ENCODE measurements around the gene NSF.

The NSF gene

GRCh38 chr17:46720408-46720807, 129.9 kb downstream of the NSF start:
- Mint-ChIP-seq H3K4me1 (ENCODE audit: low read depth) (no peaks in the 10 kb centered on the region), H3K36me3 (ENCODE audit: low read depth) (peaks cover 33% of the 10 kb centered on the region), H3K27ac (no peak overlapping the region), H3K9me3 (no peaks in the 10 kb centered on the region), H3K4me3 (no peak overlapping the region), H3K27me3 (no peaks in the 10 kb centered on the region)
- no peak for DNase-seq

GRCh38 chr17:46722662-46723285, 132.3 kb downstream of the NSF start:
- no peak for DNase-seq
- no peak overlapping the region for H3K4me3 Mint-ChIP-seq
- H3K36me3 Mint-ChIP-seq (ENCODE audit: low read depth) = peaks cover 40% of the 10 kb centered on the region
- H3K27me3 Mint-ChIP-seq = no peaks in the 10 kb centered on the region
- H3K27ac Mint-ChIP-seq = no peak overlapping the region
- no peaks in the 10 kb centered on the region for H3K9me3 Mint-ChIP-seq
- no peaks in the 10 kb centered on the region for H3K4me1 Mint-ChIP-seq (ENCODE audit: low read depth)

GRCh38 chr17:46726206-46726605, 135.7 kb downstream of the NSF start:
- no peaks in the 10 kb centered on the region for H3K27me3 Mint-ChIP-seq
- H3K4me3 Mint-ChIP-seq = no peak overlapping the region
- H3K9me3 Mint-ChIP-seq = no peaks in the 10 kb centered on the region
- H3K27ac Mint-ChIP-seq = no peak overlapping the region
- no peaks in the 10 kb centered on the region for H3K4me1 Mint-ChIP-seq (ENCODE audit: low read depth)
- peaks cover 53% of the 10 kb centered on the region for H3K36me3 Mint-ChIP-seq (ENCODE audit: low read depth)
- no peak for DNase-seq

GRCh38 chr17:46727572-46728348, 137.3 kb downstream of the NSF start:
- DNase-seq = no peak
- H3K27ac Mint-ChIP-seq = no peak overlapping the region
- H3K27me3 Mint-ChIP-seq = no peaks in the 10 kb centered on the region
- no peaks in the 10 kb centered on the region for H3K4me1 Mint-ChIP-seq (ENCODE audit: low read depth)
- H3K9me3 Mint-ChIP-seq = no peaks in the 10 kb centered on the region
- no peak overlapping the region for H3K4me3 Mint-ChIP-seq
- H3K36me3 Mint-ChIP-seq (ENCODE audit: low read depth) = peaks cover 55% of the 10 kb centered on the region

- Mint-ChIP-seq H3K27me3 (no peaks in the 10 kb centered on the region), H3K4me3 (no peak overlapping the region), H3K36me3 (ENCODE audit: low read depth) (peaks cover 65% of the 10 kb centered on the region), H3K4me1 (ENCODE audit: low read depth) (peaks cover 4% of the 10 kb centered on the region), H3K9me3 (no peaks in the 10 kb centered on the region), H3K27ac (no peak overlapping the region)
- DNase-seq = no peak
Measured at GRCh38 chr17:46730026-46730425, 139.6 kb downstream of the NSF start.

GRCh38 chr17:46730679-46731078, 140.2 kb downstream of the NSF start:
- Mint-ChIP-seq H3K27me3 (no peaks in the 10 kb centered on the region), H3K36me3 (ENCODE audit: low read depth) (peaks cover 65% of the 10 kb centered on the region), H3K9me3 (no peaks in the 10 kb centered on the region), H3K4me1 (ENCODE audit: low read depth) (peaks cover 4% of the 10 kb centered on the region), H3K4me3 (no peak overlapping the region), H3K27ac (no peak overlapping the region)
- DNase-seq = no peak

- H3K9me3 Mint-ChIP-seq = no peaks in the 10 kb centered on the region
- peaks cover 4% of the 10 kb centered on the region for H3K4me1 Mint-ChIP-seq (ENCODE audit: low read depth)
- peaks cover 53% of the 10 kb centered on the region for H3K36me3 Mint-ChIP-seq (ENCODE audit: low read depth)
- H3K27ac Mint-ChIP-seq = no peak overlapping the region
- H3K4me3 Mint-ChIP-seq = no peak overlapping the region
- DNase-seq = no peak
- H3K27me3 Mint-ChIP-seq = no peaks in the 10 kb centered on the region
Measured at GRCh38 chr17:46732160-46732559, 141.7 kb downstream of the NSF start.

GRCh38 chr17:46732754-46733398, 142.4 kb downstream of the NSF start:
- H3K27ac Mint-ChIP-seq = no peak overlapping the region
- peaks cover 47% of the 10 kb centered on the region for H3K36me3 Mint-ChIP-seq (ENCODE audit: low read depth)
- H3K4me1 Mint-ChIP-seq (ENCODE audit: low read depth) = peaks cover 4% of the 10 kb centered on the region
- H3K27me3 Mint-ChIP-seq = no peaks in the 10 kb centered on the region
- DNase-seq = no peak
- H3K9me3 Mint-ChIP-seq = no peaks in the 10 kb centered on the region
- no peak overlapping the region for H3K4me3 Mint-ChIP-seq

- Mint-ChIP-seq H3K9me3 (no peaks in the 10 kb centered on the region), H3K4me1 (ENCODE audit: low read depth) (peaks cover 4% of the 10 kb centered on the region), H3K27ac (no peak overlapping the region), H3K36me3 (ENCODE audit: low read depth) (peaks cover 42% of the 10 kb centered on the region), H3K4me3 (no peak overlapping the region), H3K27me3 (no peaks in the 10 kb centered on the region)
- DNase-seq = no peak
Measured at GRCh38 chr17:46733837-46734475, 143.5 kb downstream of the NSF start.

- no peak for DNase-seq
- Mint-ChIP-seq H3K4me1 (ENCODE audit: low read depth) (peaks cover 4% of the 10 kb centered on the region), H3K4me3 (no peak overlapping the region), H3K36me3 (ENCODE audit: low read depth) (peaks cover 32% of the 10 kb centered on the region), H3K9me3 (no peaks in the 10 kb centered on the region), H3K27me3 (no peaks in the 10 kb centered on the region), H3K27ac (no peak overlapping the region)
Measured at GRCh38 chr17:46736100-46736499, 145.6 kb downstream of the NSF start.

- Mint-ChIP-seq H3K27ac (no peak overlapping the region), H3K4me3 (no peak overlapping the region), H3K36me3 (ENCODE audit: low read depth) (peaks cover 27% of the 10 kb centered on the region), H3K27me3 (no peaks in the 10 kb centered on the region), H3K4me1 (ENCODE audit: low read depth) (peaks cover 4% of the 10 kb centered on the region), H3K9me3 (no peaks in the 10 kb centered on the region)
- no peak for DNase-seq
Measured at GRCh38 chr17:46737326-46737725, 146.9 kb downstream of the NSF start.

- H3K27ac Mint-ChIP-seq = no peak overlapping the region
Measured at GRCh38 chr17:46738544-46738943, 148.1 kb downstream of the NSF start.

GRCh38 chr17:46739982-46740381, 149.5 kb downstream of the NSF start:
- Mint-ChIP-seq H3K4me3 (no peak overlapping the region), H3K36me3 (ENCODE audit: low read depth) (peaks cover 15% of the 10 kb centered on the region), H3K9me3 (no peaks in the 10 kb centered on the region), H3K27ac (no peak overlapping the region), H3K27me3 (no peaks in the 10 kb centered on the region), H3K4me1 (ENCODE audit: low read depth) (peaks cover 6% of the 10 kb centered on the region)
- DNase-seq = no peak

More at GRCh38 chr17:46738544-46738943, 148.1 kb downstream of the NSF start:
- DNase-seq = no peak
- no peaks in the 10 kb centered on the region for H3K9me3 Mint-ChIP-seq
- no peaks in the 10 kb centered on the region for H3K27me3 Mint-ChIP-seq
- H3K4me3 Mint-ChIP-seq = no peak overlapping the region
- peaks cover 10% of the 10 kb centered on the region for H3K4me1 Mint-ChIP-seq (ENCODE audit: low read depth)
- peaks cover 18% of the 10 kb centered on the region for H3K36me3 Mint-ChIP-seq (ENCODE audit: low read depth)

GRCh38 chr17:46741122-46741730, 150.8 kb downstream of the NSF start:
- no peak for DNase-seq
- Mint-ChIP-seq H3K4me1 (ENCODE audit: low read depth) (peaks cover 6% of the 10 kb centered on the region), H3K4me3 (no peak overlapping the region), H3K27ac (no peak overlapping the region), H3K36me3 (ENCODE audit: low read depth) (peaks cover 15% of the 10 kb centered on the region), H3K27me3 (no peaks in the 10 kb centered on the region), H3K9me3 (no peaks in the 10 kb centered on the region)

Data from activated T-cell treated with anti-CD3 and anti-CD28 coated beads, Interleukin-2, amount 50 U/mL, for 24 hours (primary cell).